Measurements from ENCODE around the gene RLBP1.

- no peak for TF ChIP-seq CTCF (CRISPR knock-in tag; IDR thresholded peaks at IDR 0.05)
- TF ChIP-seq RFX5 (IDR thresholded peaks at IDR 0.05; ENCODE audit: low read depth, low read length) = no peak
- no peak for TF ChIP-seq ZNF274 (CRISPR knock-in tag; IDR thresholded peaks at IDR 0.05)
- no peak for TF ChIP-seq BRCA1 (CRISPR knock-in tag; IDR thresholded peaks at IDR 0.05)
- TF ChIP-seq FOXC1 (CRISPR knock-in tag; IDR thresholded peaks at IDR 0.05; ENCODE audit: borderline replicate concordance) = no peak
- TF ChIP-seq MAFF (IDR thresholded peaks at IDR 0.05; ENCODE audit: low read depth, low read length) = no peak
- TF ChIP-seq POLR2A (IDR thresholded peaks at IDR 0.05; ENCODE audit: insufficient read depth in 1 of 2, low read depth in 2 of 2, low read length in 2 of 2) = no peak
- no peak for TF ChIP-seq ZNF747 (CRISPR knock-in tag; IDR thresholded peaks at IDR 0.05; ENCODE audit: borderline replicate concordance)
- TF ChIP-seq GTF3A (CRISPR knock-in tag; conservative IDR thresholded peaks at IDR 0.05) = no peak
Observed at GRCh38 chr15:89198934-89199333, 22.4 kb downstream of the RLBP1 start.

All from HepG2 (cell line).